HCT116 (cell line): ENCODE measurements around the gene GCNT2. TPM values are rescaled to one million over a fixed set of nuclear protein-coding genes. Genes with fewer than 3 reads are reported as not detected.

ENCODE experiments used
- ATAC-seq: fragments of 200-7000 bp; cut with Tn5 transposase; 2 replicates; pipeline ENCODE4 v1.9.1; 2020; ENCODE audit warnings: mild to moderate bottlenecking, moderate library complexity
- BruUV-seq: library from RNA; stranded (reverse); fragments of 400-500 nt; replicated peaks from 2 replicates; lab custom pipeline; 2021; lab: Mats Ljungman, UMichigan
- CTCF ChIA-PET: fragments of 300-600 bp; sonication (Branson Sonifier 250); formaldehyde crosslinking; loops from one replicate; lab custom pipeline; 2021; ENCODE audit warnings: antibody characterized with exemption; lab: Charles Lee
- POLR2A ChIA-PET: fragments of 300-600, 350-600 bp; sonication (Branson Sonifier 250); formaldehyde crosslinking; loops from one replicate; lab custom pipeline; 2021; ENCODE audit warnings: antibody characterized with exemption; lab: Charles Lee
- RAD21 ChIA-PET, 2 experiments: fragments of 300-600 bp; sonication (Branson Sonifier 250); formaldehyde crosslinking; loops; one replicate each; lab custom pipeline; 2023; ENCODE audit warnings: low total read pairs in 2 of 2; ENCODE audit not compliant: uncharacterized antibody in 2 of 2, unreplicated experiment in 2 of 2, low non-redundant PET in 1 of 2; lab: Charles Lee
- DNase-seq: peaks from one replicate; pipeline ENCODE4 v3.0.0-alpha.2; 2010; ENCODE audit warnings: low read depth, low spot score
- H2AFZ ChIP-seq: fragments of 200-600 bp; shearing (Covaris generic), sonication (generic); 2 replicates; pipeline ENCODE4 v1.6.1; 2017; ENCODE audit warnings: low read depth, mixed run types, mixed read lengths, antibody characterized with exemption, low read length; ENCODE audit not compliant: poor library complexity, severe bottlenecking
- H3K27ac ChIP-seq: 2 replicates; pipeline ENCODE4 v1.5.1; 2012; ENCODE audit warnings: low read depth, low read length
- H3K27me3 ChIP-seq: fragments of 200-600 bp; sonication (generic); 2 replicates; pipeline ENCODE4 v1.6.1; 2016; ENCODE audit warnings: mixed run types, low read length, mixed read lengths; ENCODE audit not compliant: insufficient read depth
- H3K36me3 ChIP-seq, 2 experiments: fragments of 200-500 bp in 1 of 2; fragments of 200-600 bp in 1 of 2; sonication (Bioruptor generic) in 1 of 2; sonication (generic) in 1 of 2; 2 replicates each; pipeline versions ENCODE4 v1.5.1 to v1.6.1; 2014 to 2016; ENCODE audit warnings: low read length in 2 of 2, inconsistent platforms in 1 of 2, mixed read lengths in 1 of 2, mixed run types in 1 of 2; ENCODE audit not compliant: insufficient read depth in 2 of 2, control insufficient read depth in 1 of 2
- H3K4me1 ChIP-seq, 2 experiments: fragments of 200-600 bp in 1 of 2; sonication (generic) in 1 of 2; 2 replicates each; pipeline versions ENCODE4 v1.5.1 to v1.6.1; 2012 to 2017; ENCODE audit warnings: low read length in 2 of 2, inconsistent platforms in 1 of 2, mild to moderate bottlenecking in 1 of 2, mixed read lengths in 1 of 2, mixed run types in 1 of 2, moderate library complexity in 1 of 2; ENCODE audit not compliant: insufficient read depth in 2 of 2, control insufficient read depth in 1 of 2
- H3K4me2 ChIP-seq: fragments of 200-600 bp; sonication (generic); 2 replicates; pipeline ENCODE4 v1.6.1; 2017; ENCODE audit warnings: mixed run types, low read length, mixed read lengths
- H3K4me3 ChIP-seq, 2 experiments: fragments of 200-600 bp in 1 of 2; sonication (generic) in 1 of 2; replicated peaks in 1 of 2; 2 replicates each; pipeline ENCODE4 v1.5.1; 2011 to 2016; ENCODE audit warnings: low read length in 2 of 2, control low read depth in 1 of 2, low read depth in 1 of 2, mild to moderate bottlenecking in 1 of 2, mixed read lengths in 1 of 2, mixed run types in 1 of 2
- H3K79me2 ChIP-seq: fragments of 200-600 bp; sonication (generic); 2 replicates; pipeline ENCODE4 v1.6.1; 2017; ENCODE audit warnings: mild to moderate bottlenecking, mixed run types, low read length, moderate library complexity, mixed read lengths; ENCODE audit not compliant: insufficient read depth
- H3K9ac ChIP-seq: fragments of 200-600 bp; sonication (generic); 2 replicates; pipeline ENCODE4 v1.6.1; 2016; ENCODE audit warnings: low read length, mixed read lengths
- H3K9me2 ChIP-seq: fragments of 200-600 bp; sonication (generic), shearing (Covaris generic); 2 replicates; pipeline ENCODE4 v1.6.1; 2017; ENCODE audit warnings: mixed run types, mild to moderate bottlenecking, moderate library complexity; ENCODE audit not compliant: insufficient read depth
- H3K9me3 ChIP-seq, 2 experiments: fragments of 200-500 bp in 1 of 2; fragments of 200-600 bp in 1 of 2; sonication (Bioruptor generic) in 1 of 2; sonication (generic) in 1 of 2; 2 replicates each; pipeline ENCODE4 v1.6.1; 2014 to 2017; ENCODE audit warnings: low read length in 2 of 2, mixed read lengths in 2 of 2, inconsistent platforms in 1 of 2, low read depth in 1 of 2, mild to moderate bottlenecking in 1 of 2, mixed run types in 1 of 2, moderate library complexity in 1 of 2; ENCODE audit not compliant: control insufficient read depth in 1 of 2, insufficient read depth in 1 of 2
- H4K20me1 ChIP-seq: fragments of 200-600 bp; sonication (generic), shearing (Covaris generic); 2 replicates; pipeline ENCODE4 v1.6.1; 2017; ENCODE audit warnings: mixed run types, mild to moderate bottlenecking, moderate library complexity; ENCODE audit not compliant: insufficient read depth
- CBX3 ChIP-seq: IDR thresholded peaks from 2 replicates; pipeline ENCODE4 v1.6.1; 2012; ENCODE audit warnings: low read depth
- ELF1 ChIP-seq: IDR thresholded peaks from 2 replicates; pipeline ENCODE4 v1.6.1; 2012; ENCODE audit warnings: low read depth, borderline replicate concordance
- JUND ChIP-seq: IDR thresholded peaks from 2 replicates; pipeline ENCODE4 v1.6.1; 2012
- ZFX ChIP-seq: fragments of 450-650 bp; IDR thresholded peaks from 2 replicates; pipeline ENCODE4 v1.6.1; 2017
- ZNF274 ChIP-seq: fragments of 200-500 bp; sonication (Bioruptor generic); IDR thresholded peaks from 2 replicates; pipeline ENCODE4 v1.6.1; 2014; ENCODE audit warnings: mild to moderate bottlenecking, low read depth, low read length, inconsistent platforms
- intact Hi-C: fragments of 100-400 bp; cut with micrococcal nuclease; formaldehyde crosslinking; loops from 2 replicates; pipeline ENCODE4 v1.10.0; 2022
- total RNA-seq: library from RNA; stranded (reverse); gene quantifications from one replicate; pipeline ENCODE4 v1.2.1, GENCODE V29; 2021; ENCODE audit not compliant: unreplicated experiment
- TF ChIP-seq, protein P1 (sequence below), 3 experiments: fragments of 200-600 bp in 1 of 3; sonication (generic) in 1 of 3; IDR thresholded peaks in 2 of 3; conservative IDR thresholded peaks in 1 of 3; 2 replicates each; pipeline ENCODE4 v1.5.1; 2012 to 2017; ENCODE audit warnings: low read depth in 2 of 3, low read length in 2 of 3, antibody characterized with exemption in 1 of 3, borderline replicate concordance in 1 of 3, control low read depth in 1 of 3, mild to moderate bottlenecking in 1 of 3, mixed read lengths in 1 of 3, mixed run types in 1 of 3, moderate library complexity in 1 of 3; ENCODE audit not compliant: insufficient read depth in 1 of 3
- TF ChIP-seq, protein P2 (sequence below): IDR thresholded peaks from 2 replicates; pipeline ENCODE4 v1.6.1; 2012
- TF ChIP-seq, protein P3 (sequence below): IDR thresholded peaks from 2 replicates; pipeline ENCODE4 v1.6.1; 2012
- TF ChIP-seq, protein P4 (sequence below): IDR thresholded peaks from 2 replicates; pipeline ENCODE4 v1.6.1; 2012; ENCODE audit warnings: low read depth

GCNT2 gene
- total RNA-seq, 1 experiment from 2014 or later, result 0.74 TPM

DNA sequence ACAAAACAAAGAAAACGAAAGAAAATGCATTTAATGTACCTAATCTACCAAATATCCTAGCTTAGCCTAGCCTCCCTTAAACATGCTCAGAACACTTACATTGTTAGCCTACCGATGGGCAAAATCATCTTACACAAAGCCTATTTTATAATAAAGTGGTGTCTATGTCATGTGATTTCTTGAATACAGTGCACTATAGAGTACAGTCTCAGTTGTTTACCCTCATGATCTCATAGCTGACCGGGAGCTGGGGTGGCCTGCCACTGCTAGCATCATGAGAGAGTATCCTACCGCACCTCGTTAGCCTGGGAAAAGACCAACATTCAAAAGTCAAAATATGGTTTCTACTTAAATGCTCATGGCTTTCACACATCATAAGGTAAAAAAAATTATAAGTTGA, 16.6 kb downstream of the GCNT2 start:
- RAD21 ChIA-PET, result no interaction called here
- Histone ChIP-seq H3K36me3 (no peaks in the 10 kb centered on the region), H3K9me3 (no peaks in the 10 kb centered on the region), H3K79me2 (no peaks in the 10 kb centered on the region), H3K4me3 (no peak overlapping the region), H2AFZ (no peak overlapping the region), H4K20me1 (no peaks in the 10 kb centered on the region), H3K9ac (no peak overlapping the region), H3K4me1 (no peaks in the 10 kb centered on the region), H3K27me3 (no peaks in the 10 kb centered on the region), H3K27ac (no peak overlapping the region), H3K4me2 (no peak overlapping the region), H3K9me2 (no peaks in the 10 kb centered on the region)
- CTCF ChIA-PET, result no interaction called here
- no TSS peak for BruUV-seq
- no peak for DNase-seq
- TF ChIP-seq ELF1 (no peak), ZFX (no peak), JUND (no peak)
- intact Hi-C loops, result no loop called here
- no peak for ATAC-seq
- POLR2A ChIA-PET, result no interaction called here

DNA sequence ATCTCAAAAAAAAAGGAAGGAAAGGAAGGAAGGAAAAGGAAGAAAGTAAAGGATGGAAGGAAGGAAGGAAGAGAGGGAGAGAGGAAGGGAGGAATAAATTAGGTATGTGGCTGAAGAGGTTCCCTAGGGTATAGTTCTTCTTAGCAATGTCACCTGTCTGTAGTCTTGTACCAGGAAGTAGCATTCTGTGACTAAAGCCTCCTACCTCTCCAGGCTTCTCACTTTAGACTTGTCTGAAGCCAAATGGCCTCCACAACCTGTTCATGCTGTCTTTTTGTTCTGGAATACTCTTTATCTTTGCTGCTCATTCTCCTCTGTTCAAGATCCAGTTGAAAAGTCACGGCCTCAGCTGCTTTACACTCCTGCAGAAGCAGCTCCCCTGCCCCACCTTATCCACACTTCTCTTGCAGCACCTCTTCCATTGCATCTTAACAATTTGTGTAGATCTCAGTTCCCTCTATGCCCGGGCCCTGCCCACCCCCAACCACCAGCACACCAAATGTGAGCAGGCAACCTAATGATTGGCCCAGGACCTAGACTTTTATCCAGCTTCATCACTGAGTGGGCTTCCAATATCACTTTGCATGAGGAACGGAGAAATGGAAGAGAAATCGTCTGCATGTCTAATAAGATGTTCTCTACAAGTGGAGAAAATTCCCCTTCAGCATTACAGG, 19.1 kb downstream of the GCNT2 start:
- no peak overlapping the region for H3K9ac ChIP-seq
- intact Hi-C loops, result no loop called here
- CTCF ChIA-PET, result no interaction called here
- BruUV-seq, result no TSS peak
- H3K9me3 ChIP-seq, result no peaks in the 10 kb centered on the region
- no peak overlapping the region for H3K27ac ChIP-seq
- no peaks in the 10 kb centered on the region for H4K20me1 ChIP-seq
- H3K4me3 ChIP-seq, result no peak overlapping the region
- no peaks in the 10 kb centered on the region for H3K27me3 ChIP-seq
- TF ChIP-seq, protein P1, sequence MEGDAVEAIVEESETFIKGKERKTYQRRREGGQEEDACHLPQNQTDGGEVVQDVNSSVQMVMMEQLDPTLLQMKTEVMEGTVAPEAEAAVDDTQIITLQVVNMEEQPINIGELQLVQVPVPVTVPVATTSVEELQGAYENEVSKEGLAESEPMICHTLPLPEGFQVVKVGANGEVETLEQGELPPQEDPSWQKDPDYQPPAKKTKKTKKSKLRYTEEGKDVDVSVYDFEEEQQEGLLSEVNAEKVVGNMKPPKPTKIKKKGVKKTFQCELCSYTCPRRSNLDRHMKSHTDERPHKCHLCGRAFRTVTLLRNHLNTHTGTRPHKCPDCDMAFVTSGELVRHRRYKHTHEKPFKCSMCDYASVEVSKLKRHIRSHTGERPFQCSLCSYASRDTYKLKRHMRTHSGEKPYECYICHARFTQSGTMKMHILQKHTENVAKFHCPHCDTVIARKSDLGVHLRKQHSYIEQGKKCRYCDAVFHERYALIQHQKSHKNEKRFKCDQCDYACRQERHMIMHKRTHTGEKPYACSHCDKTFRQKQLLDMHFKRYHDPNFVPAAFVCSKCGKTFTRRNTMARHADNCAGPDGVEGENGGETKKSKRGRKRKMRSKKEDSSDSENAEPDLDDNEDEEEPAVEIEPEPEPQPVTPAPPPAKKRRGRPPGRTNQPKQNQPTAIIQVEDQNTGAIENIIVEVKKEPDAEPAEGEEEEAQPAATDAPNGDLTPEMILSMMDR (IDR thresholded peaks at IDR 0.05 in 2 of 3, conservative IDR thresholded peaks at IDR 0.05 in 1 of 3; ENCODE audit: borderline replicate concordance in 1 of 3, insufficient read depth in 1 of 3, low read depth in 2 of 3, low read length in 2 of 3), result no peak
- TF ChIP-seq, protein P2, sequence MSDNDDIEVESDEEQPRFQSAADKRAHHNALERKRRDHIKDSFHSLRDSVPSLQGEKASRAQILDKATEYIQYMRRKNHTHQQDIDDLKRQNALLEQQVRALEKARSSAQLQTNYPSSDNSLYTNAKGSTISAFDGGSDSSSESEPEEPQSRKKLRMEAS, result no peak
- TF ChIP-seq ZNF274 (no peak), CBX3 (no peak)
- TF ChIP-seq, protein P3, sequence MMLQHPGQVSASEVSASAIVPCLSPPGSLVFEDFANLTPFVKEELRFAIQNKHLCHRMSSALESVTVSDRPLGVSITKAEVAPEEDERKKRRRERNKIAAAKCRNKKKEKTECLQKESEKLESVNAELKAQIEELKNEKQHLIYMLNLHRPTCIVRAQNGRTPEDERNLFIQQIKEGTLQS, result no peak
- TF ChIP-seq, protein P4, sequence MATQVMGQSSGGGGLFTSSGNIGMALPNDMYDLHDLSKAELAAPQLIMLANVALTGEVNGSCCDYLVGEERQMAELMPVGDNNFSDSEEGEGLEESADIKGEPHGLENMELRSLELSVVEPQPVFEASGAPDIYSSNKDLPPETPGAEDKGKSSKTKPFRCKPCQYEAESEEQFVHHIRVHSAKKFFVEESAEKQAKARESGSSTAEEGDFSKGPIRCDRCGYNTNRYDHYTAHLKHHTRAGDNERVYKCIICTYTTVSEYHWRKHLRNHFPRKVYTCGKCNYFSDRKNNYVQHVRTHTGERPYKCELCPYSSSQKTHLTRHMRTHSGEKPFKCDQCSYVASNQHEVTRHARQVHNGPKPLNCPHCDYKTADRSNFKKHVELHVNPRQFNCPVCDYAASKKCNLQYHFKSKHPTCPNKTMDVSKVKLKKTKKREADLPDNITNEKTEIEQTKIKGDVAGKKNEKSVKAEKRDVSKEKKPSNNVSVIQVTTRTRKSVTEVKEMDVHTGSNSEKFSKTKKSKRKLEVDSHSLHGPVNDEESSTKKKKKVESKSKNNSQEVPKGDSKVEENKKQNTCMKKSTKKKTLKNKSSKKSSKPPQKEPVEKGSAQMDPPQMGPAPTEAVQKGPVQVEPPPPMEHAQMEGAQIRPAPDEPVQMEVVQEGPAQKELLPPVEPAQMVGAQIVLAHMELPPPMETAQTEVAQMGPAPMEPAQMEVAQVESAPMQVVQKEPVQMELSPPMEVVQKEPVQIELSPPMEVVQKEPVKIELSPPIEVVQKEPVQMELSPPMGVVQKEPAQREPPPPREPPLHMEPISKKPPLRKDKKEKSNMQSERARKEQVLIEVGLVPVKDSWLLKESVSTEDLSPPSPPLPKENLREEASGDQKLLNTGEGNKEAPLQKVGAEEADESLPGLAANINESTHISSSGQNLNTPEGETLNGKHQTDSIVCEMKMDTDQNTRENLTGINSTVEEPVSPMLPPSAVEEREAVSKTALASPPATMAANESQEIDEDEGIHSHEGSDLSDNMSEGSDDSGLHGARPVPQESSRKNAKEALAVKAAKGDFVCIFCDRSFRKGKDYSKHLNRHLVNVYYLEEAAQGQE, result no peak
- RAD21 ChIA-PET, result no interaction called here
- ATAC-seq, result no peak
- H3K36me3 ChIP-seq, result no peaks in the 10 kb centered on the region
- POLR2A ChIA-PET, result no interaction called here
- H2AFZ ChIP-seq, result no peak overlapping the region
- H3K79me2 ChIP-seq, result no peaks in the 10 kb centered on the region
- no peaks in the 10 kb centered on the region for H3K9me2 ChIP-seq
- no peak for DNase-seq
- H3K4me1 ChIP-seq, result no peaks in the 10 kb centered on the region
- no peak overlapping the region for H3K4me2 ChIP-seq
